Measurements from ENCODE around the gene APH1B.
A peak's percentile ranks its signal among the peaks of the same experiment; 100 is the strongest.

APH1B gene

GRCh38 chr15:63277038-63277892 is at the start of gene APH1B:
APH1B (plus strand) TSS chr15:63277605; CDS start chr15:63277624, 19 bp downstream.
- peak within 1 kb of the TSS; percentile 62 for H3K4me3 ChIP-seq (replicated peaks; ENCODE audit: low read depth, low read length)
- no peak for TF ChIP-seq CTCF (IDR thresholded peaks at IDR 0.05; ENCODE audit: low read depth, low read length, missing control alignments)
- DNase-seq (ENCODE audit: extremely low read depth, low read depth), result no peak

GRCh38 chr15:63227689-63228088 is 49.7 kb upstream of the APH1B start:
- TF ChIP-seq CTCF (IDR thresholded peaks at IDR 0.05; ENCODE audit: low read depth, low read length, missing control alignments), result no peak
- DNase-seq (ENCODE audit: extremely low read depth, low read depth), result no peak
- H3K4me3 ChIP-seq (replicated peaks; ENCODE audit: low read depth, low read length), result no peak overlapping the region

- no peak for TF ChIP-seq CTCF (IDR thresholded peaks at IDR 0.05; ENCODE audit: low read depth, low read length, missing control alignments)
- no peak for DNase-seq (ENCODE audit: extremely low read depth, low read depth)
- H3K4me3 ChIP-seq (replicated peaks; ENCODE audit: low read depth, low read length), result no peak overlapping the region
Measured at GRCh38 chr15:63231206-63231605, 46.2 kb upstream of the APH1B start.

- no peak for DNase-seq (ENCODE audit: extremely low read depth, low read depth)
- TF ChIP-seq CTCF (IDR thresholded peaks at IDR 0.05; ENCODE audit: low read depth, low read length, missing control alignments), result no peak
- no peak overlapping the region for H3K4me3 ChIP-seq (replicated peaks; ENCODE audit: low read depth, low read length)
Measured at GRCh38 chr15:63231706-63232105, 45.7 kb upstream of the APH1B start.

GRCh38 chr15:63232405-63232804 is 45.0 kb upstream of the APH1B start:
- no peak for TF ChIP-seq CTCF (IDR thresholded peaks at IDR 0.05; ENCODE audit: low read depth, low read length, missing control alignments)
- DNase-seq (ENCODE audit: extremely low read depth, low read depth), result no peak
- H3K4me3 ChIP-seq (replicated peaks; ENCODE audit: low read depth, low read length), result no peak overlapping the region

- no peak for TF ChIP-seq CTCF (IDR thresholded peaks at IDR 0.05; ENCODE audit: low read depth, low read length, missing control alignments)
- no peak overlapping the region for H3K4me3 ChIP-seq (replicated peaks; ENCODE audit: low read depth, low read length)
- no peak for DNase-seq (ENCODE audit: extremely low read depth, low read depth)
Measured at GRCh38 chr15:63232943-63233342, 44.5 kb upstream of the APH1B start.
